Upper lobe of right lung (tissue), 1 donor: ENCODE results near the gene ARHGAP33. TPM values are rescaled to one million over a fixed set of nuclear protein-coding genes. Genes with fewer than 3 reads are reported as not detected.
A peak's percentile ranks its signal among the peaks of the same experiment; 100 is the strongest.
"Not testable (repeated sequence)": the region's sequence is repeated elsewhere in the genome, so short reads cannot be mapped to it uniquely, and the experiment has no call there.

Experiments
- ATAC-seq: fragments of 200-7000 bp; cut with Tn5 transposase; one replicate; pipeline ENCODE4 v1.9.1; 2020; ENCODE audit warnings: mild to moderate bottlenecking, moderate library complexity
- DNase-seq: peaks from one replicate; pipeline ENCODE4 v3.0.0-alpha.2; 2020
- H3K27ac ChIP-seq: fragments of 200-600 bp; one replicate; pipeline ENCODE4 v1.8.0; 2022
- H3K27me3 ChIP-seq: fragments of 200-600 bp; one replicate; pipeline ENCODE4 v1.8.0; 2022; ENCODE audit warnings: mild to moderate bottlenecking
- H3K36me3 ChIP-seq: fragments of 200-600 bp; one replicate; pipeline ENCODE4 v1.8.0; 2022
- H3K4me1 ChIP-seq: fragments of 200-600 bp; one replicate; pipeline ENCODE4 v1.8.0; 2022
- H3K4me3 ChIP-seq: fragments of 200-600 bp; one replicate; pipeline ENCODE4 v1.8.0; 2022; ENCODE audit warnings: mild to moderate bottlenecking
- H3K9me3 ChIP-seq: fragments of 200-600 bp; one replicate; pipeline ENCODE4 v1.8.0; 2022
- CTCF ChIP-seq: fragments of 200-600 bp; IDR thresholded peaks from one replicate; pipeline ENCODE4 v1.8.0; 2022; ENCODE audit warnings: antibody characterized with exemption
- intact Hi-C: fragments of 100-400 bp; cut with DNase I; formaldehyde crosslinking; loops from one replicate; pipeline ENCODE4 v1.11.0; 2022
- total RNA-seq: library from RNA; stranded (reverse); fragmentation: NEBNext Ultra II Directional; extraction: Animal tissue kit (Norgen Biotek cat#: 25700); gene quantifications from one replicate; pipeline ENCODE4 v1.2.1, GENCODE V29; 2021
- donor health status: DM: no; HTN: yes; CAD: no; lungs with severe emphysema.

ARHGAP33 gene
- total RNA-seq, 1 donor from 2014 or later = 6.8 TPM

- no peaks in the 10 kb centered on the region for H3K4me1 ChIP-seq
- H3K9me3 ChIP-seq = no peaks in the 10 kb centered on the region
- no peak overlapping the region for H3K4me3 ChIP-seq
- no peak for TF ChIP-seq CTCF
- H3K27ac ChIP-seq = no peak overlapping the region
- intact Hi-C loops = no loop called here
- peaks cover 18% of the 10 kb centered on the region for H3K27me3 ChIP-seq
- no peaks in the 10 kb centered on the region for H3K36me3 ChIP-seq
- ATAC-seq = no peak
- DNase-seq = no peak
These were observed 18.2 kb downstream of the ARHGAP33 start for GRCh38 chr19:35793381-35794165.

GRCh38 chr19:35795564-35795963 lies 20.2 kb downstream of the ARHGAP33 start:
- H3K36me3 ChIP-seq, intact Hi-C loops, H3K27ac ChIP-seq, DNase-seq, H3K4me3 ChIP-seq, ATAC-seq, H3K9me3 ChIP-seq, H3K4me1 ChIP-seq: not testable (repeated sequence)
- H3K27me3 ChIP-seq = peaks cover 23% of the 10 kb centered on the region

- H3K4me1 ChIP-seq = no peaks in the 10 kb centered on the region
- intact Hi-C loops = no loop called here
- TF ChIP-seq CTCF = no peak
- no peaks in the 10 kb centered on the region for H3K9me3 ChIP-seq
- H3K27ac ChIP-seq = no peak overlapping the region
- DNase-seq (no peak), ATAC-seq (peak; percentile 10)
- peaks cover 23% of the 10 kb centered on the region for H3K27me3 ChIP-seq
- H3K4me3 ChIP-seq = no peak overlapping the region
- no peaks in the 10 kb centered on the region for H3K36me3 ChIP-seq
These were observed 21.5 kb downstream of the ARHGAP33 start for GRCh38 chr19:35796645-35797542.

GRCh38 chr19:35797663-35798062 lies 22.3 kb downstream of the ARHGAP33 start:
- intact Hi-C loops = no loop called here
- H3K27ac ChIP-seq = no peak overlapping the region
- H3K36me3 ChIP-seq = no peaks in the 10 kb centered on the region
- H3K9me3 ChIP-seq = no peaks in the 10 kb centered on the region
- no peak overlapping the region for H3K4me3 ChIP-seq
- H3K4me1 ChIP-seq = no peaks in the 10 kb centered on the region
- no peak for TF ChIP-seq CTCF
- peaks cover 23% of the 10 kb centered on the region for H3K27me3 ChIP-seq
- DNase-seq (peak; percentile 67), ATAC-seq (peak; percentile 39)

- ATAC-seq (no peak), DNase-seq (no peak)
- H3K4me3 ChIP-seq = no peak overlapping the region
- no peaks in the 10 kb centered on the region for H3K4me1 ChIP-seq
- peaks cover 19% of the 10 kb centered on the region for H3K27me3 ChIP-seq
- no peaks in the 10 kb centered on the region for H3K36me3 ChIP-seq
- no peak overlapping the region for H3K27ac ChIP-seq
- intact Hi-C loops = no loop called here
- no peak for TF ChIP-seq CTCF
- H3K9me3 ChIP-seq = no peaks in the 10 kb centered on the region
These were observed 26.5 kb downstream of the ARHGAP33 start for GRCh38 chr19:35801828-35802227.
